ENCODE results near the gene ZNF275.

ZNF275 gene

DNA sequence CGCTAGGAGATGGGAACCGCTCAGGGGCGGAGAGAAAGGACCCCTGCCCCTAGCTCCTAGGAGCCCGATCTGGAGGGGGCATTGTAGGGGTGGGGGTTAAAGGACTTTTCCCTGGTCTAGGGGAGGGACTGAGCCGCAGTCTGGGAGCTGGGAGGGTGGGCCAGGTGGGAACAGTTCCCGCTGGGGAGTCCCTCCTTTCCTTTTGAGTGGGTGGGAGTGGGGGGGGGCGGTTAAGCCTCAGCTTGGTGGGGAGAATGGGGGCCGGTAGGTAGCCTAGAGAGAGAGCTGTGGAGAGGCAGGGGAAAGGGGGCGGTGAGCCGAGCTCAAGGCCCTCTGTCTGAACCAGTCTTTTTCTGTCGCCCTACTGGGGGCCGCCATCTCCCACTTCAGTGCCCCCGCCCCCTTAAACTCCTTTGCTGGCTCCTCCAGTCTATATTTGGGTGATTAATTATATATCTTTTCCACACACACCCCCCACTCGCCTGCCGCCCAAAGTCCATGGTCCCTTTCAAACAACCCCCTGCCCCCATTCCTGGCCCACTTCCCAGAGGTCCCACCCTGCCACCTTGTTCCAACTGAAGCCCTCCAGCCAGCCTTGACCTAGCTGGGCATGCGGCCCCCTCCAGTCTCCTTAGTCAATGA is 822 bp downstream of the ZNF275 start:
- Mint-ChIP-seq H3K4me3 (peak overlapping the region; percentile 85), H3K9me3 (no peaks in the 10 kb centered on the region), H3K36me3 (ENCODE audit: low read depth) (peaks cover 24% of the 10 kb centered on the region), H3K4me1 (peaks cover 42% of the 10 kb centered on the region), H3K27ac (peak overlapping the region; percentile 64), H3K27me3 (no peaks in the 10 kb centered on the region)
- no peak for ATAC-seq
- no peak for DNase-seq

DNA sequence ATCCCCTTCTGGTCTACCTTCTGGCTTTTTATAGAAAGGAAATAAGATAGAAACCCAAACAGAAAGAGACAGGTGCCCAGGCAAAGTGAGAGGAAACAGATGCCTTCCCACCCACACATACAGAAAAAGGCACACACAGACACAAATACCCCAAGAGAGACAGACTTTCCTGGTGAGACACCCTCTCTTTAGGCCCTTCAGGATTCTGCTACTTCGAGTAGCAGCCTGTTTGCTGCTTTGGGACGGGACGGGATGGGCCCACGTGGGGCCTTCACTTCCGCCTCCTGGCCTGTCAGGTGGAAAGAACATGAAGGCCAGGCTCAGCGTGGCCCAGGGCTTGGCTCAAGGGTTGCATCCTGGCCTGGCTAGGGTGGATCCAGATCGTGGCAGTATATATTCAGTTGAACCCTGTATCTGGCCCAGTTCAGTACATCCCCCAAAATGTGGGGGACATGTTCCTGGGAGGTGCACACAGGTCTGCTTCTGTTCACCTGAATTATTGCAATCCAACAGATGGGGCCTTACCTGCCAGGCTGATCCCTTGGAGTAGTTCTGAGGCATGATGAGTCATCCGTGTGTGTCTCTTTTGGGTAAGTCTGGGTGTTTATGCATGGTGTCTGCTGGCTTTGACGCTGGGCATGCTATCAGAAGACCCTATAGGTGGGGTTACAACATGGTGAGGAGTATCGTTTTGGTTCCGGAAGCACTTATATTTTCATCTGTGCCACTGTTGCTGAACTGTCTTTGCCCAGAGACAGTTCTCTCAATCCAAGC is 2.4 kb downstream of the ZNF275 start:
- H3K9me3 Mint-ChIP-seq = no peaks in the 10 kb centered on the region
- peak overlapping the region; percentile 85 for H3K4me3 Mint-ChIP-seq
- H3K4me1 Mint-ChIP-seq = peaks cover 48% of the 10 kb centered on the region
- H3K27ac Mint-ChIP-seq = peak overlapping the region; percentile 68
- no peak for DNase-seq
- H3K27me3 Mint-ChIP-seq = no peaks in the 10 kb centered on the region
- ATAC-seq = peak; percentile 12
- peaks cover 35% of the 10 kb centered on the region for H3K36me3 Mint-ChIP-seq (ENCODE audit: low read depth)

DNA sequence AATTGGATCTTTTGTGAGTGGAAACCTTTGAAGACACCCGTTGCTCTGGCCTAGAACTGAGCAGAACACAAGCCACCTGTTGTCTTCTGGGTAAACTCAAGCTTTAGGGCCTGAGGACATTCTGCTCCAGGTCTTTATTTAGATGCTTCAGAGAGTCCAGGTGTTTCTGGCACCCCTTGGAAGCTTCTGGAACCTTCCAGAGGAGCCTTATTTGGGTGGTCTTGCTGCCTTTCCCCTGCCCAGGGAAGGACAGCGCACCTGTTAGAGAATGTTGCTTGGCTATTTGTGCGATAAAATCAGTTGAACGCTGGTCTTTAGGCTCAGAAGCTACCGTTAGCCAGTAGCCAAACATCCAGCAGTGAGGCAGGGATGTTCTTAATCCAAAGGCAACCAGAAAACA is 3.0 kb downstream of the ZNF275 start:
- peaks cover 42% of the 10 kb centered on the region for H3K36me3 Mint-ChIP-seq (ENCODE audit: low read depth)
- H3K27me3 Mint-ChIP-seq = no peaks in the 10 kb centered on the region
- H3K4me3 Mint-ChIP-seq = no peak overlapping the region
- ATAC-seq (no peak), DNase-seq (no peak)
- H3K27ac Mint-ChIP-seq = peak overlapping the region; percentile 22
- H3K9me3 Mint-ChIP-seq = no peaks in the 10 kb centered on the region
- H3K4me1 Mint-ChIP-seq = peaks cover 55% of the 10 kb centered on the region

DNA sequence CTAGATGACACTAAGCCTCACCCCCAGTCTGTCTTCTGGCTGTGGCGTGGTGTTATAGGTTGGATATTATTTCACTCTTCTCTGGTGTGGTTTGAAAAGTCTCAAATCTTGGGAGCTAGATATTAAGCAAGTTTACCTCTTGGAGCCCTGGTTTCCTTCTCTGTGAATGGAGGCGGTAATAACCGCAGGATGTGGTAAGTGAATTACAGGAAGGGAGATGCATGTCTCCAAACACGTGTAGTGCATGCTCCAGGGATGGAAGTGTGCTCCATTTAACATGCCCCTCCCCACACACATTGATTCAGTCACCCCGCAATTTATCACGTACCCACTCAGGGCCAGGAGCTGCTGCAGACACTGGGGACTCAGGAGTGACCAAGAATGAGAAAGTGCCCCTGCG is 4.9 kb downstream of the ZNF275 start:
- Mint-ChIP-seq H3K4me1 (peaks cover 69% of the 10 kb centered on the region), H3K36me3 (ENCODE audit: low read depth) (peaks cover 53% of the 10 kb centered on the region), H3K27me3 (no peaks in the 10 kb centered on the region), H3K4me3 (no peak overlapping the region), H3K27ac (peak overlapping the region; percentile 39), H3K9me3 (no peaks in the 10 kb centered on the region)
- ATAC-seq (no peak), DNase-seq (no peak)

- Mint-ChIP-seq H3K9me3 (no peaks in the 10 kb centered on the region), H3K27ac (peak overlapping the region; percentile 39), H3K36me3 (ENCODE audit: low read depth) (peaks cover 58% of the 10 kb centered on the region), H3K4me1 (peaks cover 75% of the 10 kb centered on the region), H3K4me3 (no peak overlapping the region), H3K27me3 (no peaks in the 10 kb centered on the region)
- ATAC-seq (no peak), DNase-seq (no peak)
Observed at GRCh38 chrX:153339662-153340061, 5.7 kb downstream of the ZNF275 start.

DNA sequence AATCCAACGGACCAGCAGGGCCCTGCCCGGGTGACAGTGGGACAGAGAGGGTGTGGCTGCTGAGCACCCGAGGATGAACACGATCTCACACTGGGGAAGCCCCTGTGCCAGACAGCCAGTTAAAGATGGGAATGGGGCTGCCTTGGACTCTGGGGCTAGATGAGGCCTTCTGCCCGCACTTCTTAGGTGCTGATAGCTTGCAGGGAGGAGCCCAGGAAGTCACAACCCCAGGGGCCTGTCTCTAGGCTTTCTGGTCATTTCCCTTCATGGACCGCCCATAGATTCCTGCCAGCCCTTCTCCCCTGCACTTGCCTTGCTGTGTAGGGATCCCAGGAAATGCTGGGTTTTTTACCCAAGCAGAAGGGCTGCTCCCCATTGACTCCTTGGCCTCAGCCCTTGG is 6.2 kb downstream of the ZNF275 start:
- Mint-ChIP-seq H3K9me3 (no peaks in the 10 kb centered on the region), H3K27ac (no peak overlapping the region), H3K36me3 (ENCODE audit: low read depth) (peaks cover 61% of the 10 kb centered on the region), H3K27me3 (no peaks in the 10 kb centered on the region), H3K4me3 (no peak overlapping the region), H3K4me1 (peaks cover 75% of the 10 kb centered on the region)
- ATAC-seq = no peak
- DNase-seq = no peak

DNA sequence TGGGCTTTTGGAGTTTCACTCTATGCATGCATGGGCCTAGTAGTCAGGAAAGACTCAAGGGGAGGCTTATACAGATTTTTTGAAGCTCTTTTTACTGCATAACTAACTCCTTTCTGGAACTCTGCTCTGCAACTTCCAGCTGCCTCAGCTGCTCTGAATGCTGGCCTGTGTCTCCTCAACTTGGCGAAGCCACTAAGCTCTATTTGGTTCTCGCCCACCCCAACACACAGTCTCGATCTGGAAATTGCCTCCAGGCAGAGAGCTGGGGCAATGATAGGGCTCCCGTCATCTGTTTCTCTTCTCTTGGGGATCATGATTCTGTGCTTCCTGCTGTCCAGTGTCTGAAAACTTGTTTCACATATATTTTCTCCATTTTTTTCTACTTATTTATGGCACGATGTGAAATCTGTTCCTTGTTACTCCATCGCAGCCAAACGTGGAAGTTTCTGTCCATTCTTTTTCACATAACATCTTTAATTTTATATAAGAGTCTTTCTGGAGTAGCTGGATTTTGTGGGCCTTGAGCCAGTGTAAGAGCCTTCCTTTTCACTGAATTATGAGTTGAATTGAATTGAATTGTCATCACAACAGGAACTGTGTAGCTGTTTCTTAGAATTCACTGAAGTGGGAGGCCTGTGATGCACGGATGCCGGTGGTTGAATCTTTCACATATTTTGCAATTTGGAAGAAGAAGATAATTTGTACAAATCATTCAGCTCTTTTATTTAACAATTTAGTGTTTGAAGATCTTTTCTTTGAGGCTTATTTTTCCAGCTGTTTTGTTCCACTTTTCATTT is 9.0 kb downstream of the ZNF275 start:
- Mint-ChIP-seq H3K36me3 (ENCODE audit: low read depth) (peaks cover 56% of the 10 kb centered on the region), H3K4me3 (no peak overlapping the region), H3K27ac (peak overlapping the region; percentile 85), H3K9me3 (no peaks in the 10 kb centered on the region), H3K27me3 (no peaks in the 10 kb centered on the region), H3K4me1 (peaks cover 51% of the 10 kb centered on the region)
- ATAC-seq (no peak), DNase-seq (no peak)

DNA sequence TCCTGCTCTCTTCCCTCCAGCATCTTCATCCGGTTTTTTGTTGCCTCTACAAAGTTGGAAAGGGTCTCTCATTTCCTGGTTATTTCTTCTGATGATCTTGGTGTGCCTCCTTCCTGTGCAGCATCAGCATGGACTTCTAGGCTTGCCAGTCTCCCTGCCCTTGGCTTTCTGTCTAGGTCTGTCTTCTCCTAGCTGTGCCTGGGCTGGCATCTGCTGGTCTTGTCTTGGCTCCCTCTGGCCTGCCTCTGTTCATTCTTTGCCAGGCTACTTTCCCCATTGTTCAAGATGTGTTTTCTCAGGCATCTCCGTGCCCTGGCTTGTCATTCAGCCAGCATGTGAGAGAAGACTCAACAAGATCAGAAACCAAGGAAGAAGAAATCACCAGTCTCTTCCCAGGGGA is 9.7 kb downstream of the ZNF275 start:
- Mint-ChIP-seq H3K4me1 (peaks cover 44% of the 10 kb centered on the region), H3K27me3 (no peaks in the 10 kb centered on the region), H3K9me3 (no peaks in the 10 kb centered on the region), H3K27ac (peak overlapping the region; percentile 85), H3K4me3 (no peak overlapping the region), H3K36me3 (ENCODE audit: low read depth) (peaks cover 56% of the 10 kb centered on the region)
- ATAC-seq (no peak), DNase-seq (no peak)

- Mint-ChIP-seq H3K27me3 (no peaks in the 10 kb centered on the region), H3K36me3 (ENCODE audit: low read depth) (peaks cover 39% of the 10 kb centered on the region), H3K27ac (no peak overlapping the region), H3K9me3 (no peaks in the 10 kb centered on the region), H3K4me3 (no peak overlapping the region), H3K4me1 (peaks cover 19% of the 10 kb centered on the region)
- no peak for ATAC-seq
- no peak for DNase-seq
Observed at GRCh38 chrX:153347530-153347929, 13.6 kb downstream of the ZNF275 start.

DNA sequence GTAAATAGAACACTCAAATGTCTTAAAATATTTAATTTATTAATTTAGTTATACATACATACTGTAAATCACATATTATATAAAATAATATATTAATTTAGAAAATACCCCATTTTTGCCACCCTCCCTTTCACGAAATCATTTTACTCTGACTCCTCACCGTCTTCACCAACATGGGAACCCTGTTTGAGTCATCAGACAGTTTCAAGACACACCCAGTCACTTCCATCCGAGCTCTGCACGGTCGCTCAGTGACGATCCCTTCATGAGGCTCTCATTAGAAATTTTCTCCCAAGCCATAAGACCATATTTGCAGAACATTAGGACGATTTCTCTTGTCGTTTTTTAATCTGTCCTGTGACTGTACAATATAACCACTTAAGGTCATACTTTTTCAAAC is 14.5 kb downstream of the ZNF275 start:
- ATAC-seq (no peak), DNase-seq (no peak)
- Mint-ChIP-seq H3K9me3 (no peaks in the 10 kb centered on the region), H3K27ac (no peak overlapping the region), H3K4me1 (peaks cover 10% of the 10 kb centered on the region), H3K4me3 (no peak overlapping the region), H3K27me3 (no peaks in the 10 kb centered on the region), H3K36me3 (ENCODE audit: low read depth) (peaks cover 34% of the 10 kb centered on the region)

DNA sequence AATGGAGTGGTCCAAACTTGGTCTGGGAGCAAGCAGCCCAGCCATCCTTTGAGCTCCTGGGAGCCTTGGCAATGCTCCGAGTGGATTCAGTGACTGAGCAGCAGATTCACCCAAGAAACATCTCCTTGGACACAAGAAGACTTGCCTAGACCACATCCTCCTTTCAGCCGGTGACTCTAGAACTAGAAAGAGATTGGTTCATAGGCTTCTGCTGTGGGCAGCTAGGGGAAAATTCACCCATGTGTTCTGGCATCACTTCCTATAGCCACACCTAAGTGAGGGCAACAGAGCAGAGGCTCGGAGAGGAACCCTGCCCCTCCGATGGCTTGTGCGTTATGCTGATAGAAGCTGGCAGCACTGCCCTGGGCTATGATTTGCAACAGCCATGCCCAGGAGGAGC is 16.0 kb downstream of the ZNF275 start:
- Mint-ChIP-seq H3K9me3 (no peaks in the 10 kb centered on the region), H3K27ac (no peak overlapping the region)

DNA sequence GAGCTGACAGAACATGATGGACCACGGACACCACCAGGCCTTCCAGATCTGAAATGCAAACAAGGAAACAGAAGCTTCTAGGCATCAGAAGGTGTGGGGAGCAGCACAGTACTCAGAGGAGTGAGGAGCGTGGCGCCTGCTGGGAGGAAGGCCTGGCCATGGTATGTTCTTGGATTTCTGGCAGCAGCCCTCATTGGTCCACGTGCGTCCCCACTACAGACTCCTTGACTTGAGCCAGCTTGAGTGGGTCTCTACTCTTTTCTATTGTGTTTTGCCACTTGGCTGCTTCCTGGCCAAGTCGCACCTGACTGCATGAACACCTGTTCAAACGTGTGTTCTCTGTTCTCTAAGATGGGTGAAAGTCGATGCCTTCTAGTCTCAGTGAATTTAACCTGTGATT is 18.0 kb downstream of the ZNF275 start:
- Mint-ChIP-seq H3K9me3 (no peaks in the 10 kb centered on the region), H3K4me1 (no peaks in the 10 kb centered on the region), H3K4me3 (no peak overlapping the region), H3K27ac (no peak overlapping the region), H3K36me3 (ENCODE audit: low read depth) (peaks cover 18% of the 10 kb centered on the region), H3K27me3 (no peaks in the 10 kb centered on the region)
- ATAC-seq (no peak), DNase-seq (no peak)

More for the DNA sequence above, 16.0 kb downstream of the ZNF275 start:
- Mint-ChIP-seq H3K27me3 (no peaks in the 10 kb centered on the region), H3K36me3 (ENCODE audit: low read depth) (peaks cover 23% of the 10 kb centered on the region), H3K4me3 (no peak overlapping the region), H3K4me1 (no peaks in the 10 kb centered on the region)
- no peak for DNase-seq
- no peak for ATAC-seq

DNA sequence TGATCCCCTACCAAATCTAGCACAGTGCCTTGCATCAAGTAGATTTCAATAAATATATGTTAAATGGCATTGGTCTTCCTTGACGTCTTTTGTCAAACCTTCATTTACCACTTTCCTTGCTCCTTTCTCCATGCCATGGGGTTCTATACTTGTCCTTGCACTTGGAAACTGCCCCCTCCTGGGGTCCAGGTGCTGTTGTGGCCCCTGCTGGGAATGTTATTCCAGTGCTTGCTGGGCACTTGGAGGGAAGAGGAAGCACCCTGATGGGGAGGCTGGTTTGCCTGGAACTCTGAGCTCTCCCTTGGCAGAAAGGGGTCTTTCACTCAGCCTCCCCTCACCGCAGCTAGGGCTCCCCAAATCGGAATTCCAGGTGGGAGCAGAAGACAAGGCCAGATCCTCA is 18.9 kb downstream of the ZNF275 start:
- Mint-ChIP-seq H3K4me3 (no peak overlapping the region), H3K4me1 (no peaks in the 10 kb centered on the region), H3K9me3 (no peaks in the 10 kb centered on the region), H3K27me3 (no peaks in the 10 kb centered on the region), H3K27ac (no peak overlapping the region), H3K36me3 (ENCODE audit: low read depth) (peaks cover 17% of the 10 kb centered on the region)
- no peak for ATAC-seq
- DNase-seq = no peak

DNA sequence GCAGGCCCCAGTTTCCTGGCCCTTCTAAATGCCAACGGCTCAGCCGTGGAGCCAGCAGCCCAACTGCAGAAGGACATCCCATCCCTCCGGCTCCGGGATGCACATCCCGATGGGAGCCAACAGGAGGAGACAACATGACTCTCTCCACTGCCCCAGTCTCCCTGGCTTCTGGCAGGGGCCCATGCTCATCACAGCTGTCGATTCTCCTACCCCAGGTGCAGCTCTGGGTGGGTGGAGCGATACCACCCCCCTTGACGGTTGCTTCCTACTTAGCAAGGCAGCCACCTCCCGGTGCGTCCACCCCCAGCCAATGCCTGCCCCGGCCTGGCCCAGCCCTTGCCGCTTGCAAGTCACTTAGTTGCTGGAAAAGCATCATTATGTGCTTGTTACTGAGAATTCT is 19.5 kb downstream of the ZNF275 start:
- Mint-ChIP-seq H3K4me3 (no peak overlapping the region), H3K27ac (no peak overlapping the region), H3K9me3 (no peaks in the 10 kb centered on the region), H3K27me3 (no peaks in the 10 kb centered on the region), H3K4me1 (no peaks in the 10 kb centered on the region), H3K36me3 (ENCODE audit: low read depth) (peaks cover 14% of the 10 kb centered on the region)
- ATAC-seq = no peak
- no peak for DNase-seq

DNA sequence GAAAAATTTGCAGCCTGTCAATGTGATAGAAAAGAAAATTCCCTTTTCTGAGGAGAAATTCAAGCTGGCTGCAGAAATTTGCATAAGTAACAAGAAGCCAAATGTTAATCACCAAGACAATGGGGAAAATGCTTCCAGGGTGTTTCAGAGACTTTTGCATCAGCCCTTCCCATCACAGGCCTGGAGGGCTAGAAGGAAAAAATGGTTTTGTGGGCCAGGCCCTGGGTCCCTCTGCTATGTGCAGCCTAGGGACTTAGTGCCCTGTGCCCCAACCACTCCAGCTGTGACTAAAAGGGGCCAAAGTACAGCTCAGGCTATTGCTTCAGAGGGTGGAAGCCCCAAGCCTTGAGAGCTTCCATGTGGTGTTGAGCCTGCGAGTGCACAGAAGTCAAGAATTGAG is 23.9 kb downstream of the ZNF275 start:
- DNase-seq = no peak
- Mint-ChIP-seq H3K9me3 (no peaks in the 10 kb centered on the region), H3K36me3 (ENCODE audit: low read depth) (no peaks in the 10 kb centered on the region), H3K27me3 (no peaks in the 10 kb centered on the region), H3K4me1 (no peaks in the 10 kb centered on the region), H3K4me3 (no peak overlapping the region), H3K27ac (no peak overlapping the region)
- ATAC-seq = no peak

All from activated naive CD8-positive, alpha-beta T cell treated with anti-CD3 and anti-CD28 coated beads, Interleukin-2, amount 50 U/mL, for 24 hours (primary cell).